Activated naive CD8-positive, alpha-beta T cell treated with anti-CD3 and anti-CD28 coated beads, Interleukin-2, amount 50 U/mL, for 24 hours (primary cell): ENCODE results near the gene FRMD7.
A peak's percentile ranks its signal among the peaks of the same experiment; 100 is the strongest.
"Not testable (repeated sequence)": the region's sequence is repeated elsewhere in the genome, so short reads cannot be mapped to it uniquely, and the experiment has no call there.

Source experiments
- ATAC-seq: fragments of 150-1000 bp; cut with Tn5 transposase; one replicate; pipeline ENCODE4 v1.10.0; 2021
- DNase-seq: peaks from one replicate; pipeline ENCODE4 v3.0.0; 2021
- H3K27ac Mint-ChIP-seq: one replicate; pipeline ENCODE4 v1.8.0; 2021; ENCODE audit warnings: mild to moderate bottlenecking, mixed read lengths
- H3K27me3 Mint-ChIP-seq: one replicate; pipeline ENCODE4 v1.8.0; 2021; ENCODE audit warnings: mixed read lengths
- H3K36me3 Mint-ChIP-seq: one replicate; pipeline ENCODE4 v1.8.0; 2021; ENCODE audit warnings: low read depth, mixed read lengths
- H3K4me1 Mint-ChIP-seq: one replicate; pipeline ENCODE4 v1.8.0; 2021; ENCODE audit warnings: mixed read lengths
- H3K4me3 Mint-ChIP-seq: one replicate; pipeline ENCODE4 v1.8.0; 2021; ENCODE audit warnings: mild to moderate bottlenecking, moderate library complexity, mixed read lengths
- H3K9me3 Mint-ChIP-seq: one replicate; pipeline ENCODE4 v1.8.0; 2021; ENCODE audit warnings: mixed read lengths

Gene FRMD7

DNA sequence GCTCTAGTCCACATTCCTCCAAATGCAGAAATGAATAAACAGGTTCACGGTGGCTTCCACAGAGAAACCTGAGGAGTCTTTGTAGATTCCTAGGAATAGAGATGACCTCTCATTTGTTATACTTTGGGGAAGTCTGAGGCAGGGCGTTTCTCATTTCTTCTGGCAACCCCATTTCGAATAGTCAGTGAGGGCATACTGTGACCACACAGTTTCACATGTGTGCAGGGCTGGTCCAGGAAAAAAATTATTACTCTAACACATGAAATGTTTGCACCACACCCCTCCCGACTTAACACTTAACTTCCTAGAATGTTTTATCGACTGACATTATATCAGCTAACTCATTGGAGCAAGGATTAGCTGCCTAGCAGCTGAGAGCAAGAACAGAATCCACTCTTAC, 12.0 kb downstream of the FRMD7 start:
- Mint-ChIP-seq H3K27me3 (no peaks in the 10 kb centered on the region), H3K36me3 (no peaks in the 10 kb centered on the region), H3K9me3 (no peaks in the 10 kb centered on the region), H3K4me1 (no peaks in the 10 kb centered on the region), H3K27ac (no peak overlapping the region), H3K4me3 (no peak overlapping the region)
- no peak for DNase-seq
- ATAC-seq = no peak

DNA sequence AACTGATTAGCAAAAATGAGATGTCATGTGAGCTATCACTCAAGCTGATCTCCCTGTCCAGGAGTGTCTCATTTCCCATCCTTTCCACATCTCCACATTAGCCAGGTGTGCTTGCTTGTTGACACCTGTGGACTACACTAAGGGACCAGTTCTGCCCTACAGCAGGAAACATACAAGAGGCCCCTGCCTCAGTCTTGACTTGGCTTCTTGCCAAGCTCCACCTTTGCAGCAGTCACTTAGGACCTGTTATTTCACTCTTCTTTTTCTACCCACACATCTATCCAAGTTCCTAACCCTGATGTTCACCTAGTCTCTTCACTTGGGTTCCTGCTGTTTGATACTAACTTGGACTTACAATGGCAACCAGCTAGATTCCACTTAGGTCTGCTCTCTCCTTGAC, 13.2 kb downstream of the FRMD7 start:
- no peak for DNase-seq
- ATAC-seq = no peak
- H3K9me3 Mint-ChIP-seq = no peaks in the 10 kb centered on the region
- H3K27me3 Mint-ChIP-seq = no peaks in the 10 kb centered on the region
- no peaks in the 10 kb centered on the region for H3K36me3 Mint-ChIP-seq
- no peak overlapping the region for H3K4me3 Mint-ChIP-seq
- H3K4me1 Mint-ChIP-seq = no peaks in the 10 kb centered on the region
- no peak overlapping the region for H3K27ac Mint-ChIP-seq

DNA sequence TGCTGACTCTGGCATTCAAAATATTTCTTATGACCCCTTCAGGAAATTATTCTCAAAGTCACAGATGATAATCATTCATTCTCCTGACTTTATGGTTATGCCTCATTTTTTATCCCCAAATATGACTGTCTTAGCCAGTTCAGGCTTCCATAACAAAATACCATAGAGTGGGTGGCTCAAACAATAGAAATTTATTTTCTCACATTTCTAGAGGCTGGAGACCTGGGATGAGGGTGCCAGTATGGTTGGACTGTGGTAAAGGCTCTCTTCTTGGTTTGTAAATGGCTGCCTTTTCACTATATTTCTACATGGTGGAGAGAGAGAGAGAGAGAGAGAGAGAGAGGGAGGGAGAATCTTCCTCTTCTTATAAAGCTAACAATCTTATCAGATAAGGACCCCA, 20.5 kb downstream of the FRMD7 start:
- no peak overlapping the region for H3K4me3 Mint-ChIP-seq
- H3K4me1 Mint-ChIP-seq = no peaks in the 10 kb centered on the region
- DNase-seq = no peak
- no peak overlapping the region for H3K27ac Mint-ChIP-seq
- no peak for ATAC-seq
- H3K27me3 Mint-ChIP-seq = no peaks in the 10 kb centered on the region
- H3K36me3 Mint-ChIP-seq = no peaks in the 10 kb centered on the region
- no peaks in the 10 kb centered on the region for H3K9me3 Mint-ChIP-seq

DNA sequence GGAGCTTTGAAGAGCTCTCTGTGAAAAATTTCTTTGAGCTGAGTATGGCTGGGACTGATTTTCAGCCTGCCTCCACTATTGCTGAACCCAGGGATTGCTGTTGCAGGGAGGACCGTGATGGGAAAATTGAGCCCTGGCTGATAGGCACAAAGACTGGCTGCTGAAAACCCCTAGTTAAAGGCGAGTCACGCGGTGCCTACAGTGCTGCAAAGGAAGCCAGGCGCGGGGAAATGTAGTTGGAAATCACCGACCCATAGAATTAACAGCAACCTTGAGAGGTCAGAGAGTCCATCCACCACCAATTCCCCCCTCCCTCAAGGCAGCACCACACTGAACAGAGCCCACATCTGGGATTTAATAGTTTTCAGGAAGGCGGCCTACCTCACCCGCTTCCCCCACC, 26.0 kb downstream of the FRMD7 start:
- ATAC-seq (no peak), DNase-seq (no peak)
- no peak overlapping the region for H3K27ac Mint-ChIP-seq
- H3K4me1 Mint-ChIP-seq = no peaks in the 10 kb centered on the region
- H3K4me3 Mint-ChIP-seq = no peak overlapping the region
- no peaks in the 10 kb centered on the region for H3K27me3 Mint-ChIP-seq
- H3K9me3 Mint-ChIP-seq = no peaks in the 10 kb centered on the region
- no peaks in the 10 kb centered on the region for H3K36me3 Mint-ChIP-seq

DNA sequence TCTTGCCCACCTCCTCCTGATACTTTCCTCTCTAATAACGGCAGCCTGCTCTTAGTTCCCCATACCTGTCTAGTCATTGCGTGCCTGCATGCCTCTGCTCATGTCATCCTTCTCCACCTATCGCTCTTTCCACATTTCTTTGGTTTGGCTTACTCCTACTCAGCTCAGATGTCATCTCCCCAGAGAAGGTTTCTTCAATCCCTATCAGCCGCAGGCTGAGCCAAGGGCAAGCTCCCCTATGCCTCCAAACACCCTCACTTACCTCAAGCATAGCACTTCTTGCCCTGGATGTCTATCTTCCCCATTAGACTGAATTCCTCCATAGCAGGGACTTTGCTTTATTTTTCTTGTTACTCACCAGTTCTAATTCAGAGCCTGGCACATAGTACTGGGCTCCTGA, 26.6 kb downstream of the FRMD7 start:
- H3K27me3 Mint-ChIP-seq = no peaks in the 10 kb centered on the region
- H3K36me3 Mint-ChIP-seq = no peaks in the 10 kb centered on the region
- ATAC-seq = no peak
- H3K4me3 Mint-ChIP-seq = no peak overlapping the region
- no peak for DNase-seq
- no peak overlapping the region for H3K27ac Mint-ChIP-seq
- H3K9me3 Mint-ChIP-seq = no peaks in the 10 kb centered on the region
- no peaks in the 10 kb centered on the region for H3K4me1 Mint-ChIP-seq

DNA sequence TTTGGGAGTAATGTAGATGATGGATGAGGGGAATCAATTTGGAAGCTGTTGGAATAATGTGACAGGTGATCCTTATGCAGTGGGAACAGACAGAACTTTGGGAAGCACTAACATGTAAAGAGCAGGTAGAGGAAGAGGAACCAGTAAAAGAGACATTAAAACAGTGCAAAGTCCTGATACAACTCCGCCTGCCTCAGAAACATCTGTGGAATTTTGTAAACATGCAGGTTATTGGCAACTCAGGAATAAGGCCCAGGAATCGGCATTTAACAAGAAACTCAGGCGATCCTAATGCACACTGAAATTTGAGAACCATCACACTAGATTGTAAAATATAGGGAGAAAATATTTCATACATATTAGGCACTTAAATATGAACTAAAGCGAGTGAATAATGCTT, 29.1 kb downstream of the FRMD7 start:
- H3K36me3 Mint-ChIP-seq, H3K27me3 Mint-ChIP-seq: not testable (repeated sequence)

DNA sequence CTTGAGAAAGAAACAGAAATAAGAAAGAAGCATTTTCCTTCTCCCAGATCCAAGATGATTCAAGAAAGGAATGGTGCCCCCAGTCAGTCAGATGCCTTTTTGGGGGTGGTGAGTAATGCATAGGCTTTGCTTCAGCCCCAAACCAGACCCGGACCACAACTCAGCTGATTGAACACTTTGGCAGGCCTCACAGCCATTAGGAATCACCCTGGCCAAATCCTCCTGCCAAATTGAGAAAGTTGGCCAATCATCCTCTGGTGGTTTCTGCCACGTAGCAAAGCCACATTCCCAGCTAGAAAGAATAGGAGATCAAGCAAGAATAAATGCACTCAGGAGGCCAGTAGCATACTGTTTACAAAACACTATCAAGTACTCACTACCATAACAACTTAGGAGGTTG, 33.7 kb downstream of the FRMD7 start:
- H3K27ac Mint-ChIP-seq = no peak overlapping the region
- DNase-seq (no peak), ATAC-seq (no peak)
- H3K4me3 Mint-ChIP-seq = no peak overlapping the region
- H3K27me3 Mint-ChIP-seq = no peaks in the 10 kb centered on the region
- H3K9me3 Mint-ChIP-seq = no peaks in the 10 kb centered on the region
- H3K36me3 Mint-ChIP-seq = no peaks in the 10 kb centered on the region
- peaks cover 9% of the 10 kb centered on the region for H3K4me1 Mint-ChIP-seq

More for the DNA sequence above, 29.1 kb downstream of the FRMD7 start:
- not testable (repeated sequence) for H3K4me1 Mint-ChIP-seq, DNase-seq, H3K27ac Mint-ChIP-seq, H3K4me3 Mint-ChIP-seq, H3K9me3 Mint-ChIP-seq, ATAC-seq

DNA sequence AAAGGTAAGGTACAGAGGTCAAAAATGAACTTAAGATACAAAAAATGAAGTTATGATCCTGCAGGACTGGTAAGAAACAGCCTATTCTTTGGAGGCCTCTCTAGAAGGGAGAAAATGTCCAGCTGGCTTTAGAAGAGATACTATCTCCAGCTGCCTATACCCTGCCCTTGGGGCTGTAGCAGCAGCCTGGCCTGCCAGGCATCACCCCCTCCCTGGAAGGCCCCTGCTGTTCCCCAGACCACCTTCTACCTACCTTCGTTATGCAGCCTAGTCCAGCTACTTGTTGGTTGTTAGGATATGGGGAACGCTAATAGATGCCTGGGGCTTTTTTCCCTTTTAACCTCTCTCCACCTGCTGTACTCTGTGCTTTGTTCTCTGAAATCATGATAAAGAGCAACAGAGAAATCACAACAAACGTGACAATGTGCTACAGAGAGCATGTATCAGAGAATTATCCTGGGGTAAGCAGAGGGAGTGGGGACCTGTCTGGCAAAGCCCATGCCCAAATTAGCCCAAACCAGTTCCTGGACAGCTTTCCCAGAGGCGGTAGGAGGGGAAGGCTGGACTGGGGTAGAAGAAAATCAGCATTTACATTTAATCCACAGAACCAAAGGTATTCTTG, 34.5 kb downstream of the FRMD7 start:
- no peak for ATAC-seq
- no peak for DNase-seq
- no peaks in the 10 kb centered on the region for H3K9me3 Mint-ChIP-seq
- no peaks in the 10 kb centered on the region for H3K36me3 Mint-ChIP-seq
- H3K4me1 Mint-ChIP-seq = peaks cover 9% of the 10 kb centered on the region
- no peak overlapping the region for H3K4me3 Mint-ChIP-seq
- no peaks in the 10 kb centered on the region for H3K27me3 Mint-ChIP-seq
- no peak overlapping the region for H3K27ac Mint-ChIP-seq

DNA sequence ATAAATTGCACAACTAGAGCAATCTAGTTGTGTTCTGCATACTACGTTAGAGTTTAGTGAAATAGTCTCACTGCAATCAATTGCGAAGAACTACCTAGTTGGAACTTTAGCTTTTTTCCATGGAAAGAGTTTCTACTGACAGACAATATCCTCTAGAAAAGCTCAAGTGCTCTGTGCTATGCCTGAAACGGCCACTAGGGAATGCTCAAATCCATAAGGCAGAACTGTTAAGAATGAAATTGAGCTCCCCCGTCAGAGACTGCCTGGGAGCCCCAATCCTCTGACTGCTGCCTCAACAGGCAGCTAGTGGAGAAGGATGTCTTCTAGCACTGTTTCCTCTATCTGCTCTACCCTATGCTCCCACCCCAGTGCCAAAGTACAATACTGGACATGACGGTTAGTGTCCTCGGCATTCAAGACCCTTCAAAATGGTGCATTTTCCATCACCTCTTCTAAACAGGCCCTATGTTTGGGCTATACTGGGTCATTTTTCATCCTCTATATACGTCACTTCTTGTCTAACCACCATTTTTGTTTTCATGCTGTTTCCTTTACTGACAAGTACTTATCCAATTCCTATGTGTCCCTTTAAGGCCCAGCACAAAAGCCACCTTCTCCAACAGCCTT, 35.3 kb downstream of the FRMD7 start:
- H3K27ac Mint-ChIP-seq = no peak overlapping the region
- DNase-seq (peak; percentile 41), ATAC-seq (peak; percentile 72)
- no peak overlapping the region for H3K4me3 Mint-ChIP-seq
- no peaks in the 10 kb centered on the region for H3K36me3 Mint-ChIP-seq
- H3K9me3 Mint-ChIP-seq = no peaks in the 10 kb centered on the region
- H3K4me1 Mint-ChIP-seq = peaks cover 9% of the 10 kb centered on the region
- H3K27me3 Mint-ChIP-seq = no peaks in the 10 kb centered on the region

DNA sequence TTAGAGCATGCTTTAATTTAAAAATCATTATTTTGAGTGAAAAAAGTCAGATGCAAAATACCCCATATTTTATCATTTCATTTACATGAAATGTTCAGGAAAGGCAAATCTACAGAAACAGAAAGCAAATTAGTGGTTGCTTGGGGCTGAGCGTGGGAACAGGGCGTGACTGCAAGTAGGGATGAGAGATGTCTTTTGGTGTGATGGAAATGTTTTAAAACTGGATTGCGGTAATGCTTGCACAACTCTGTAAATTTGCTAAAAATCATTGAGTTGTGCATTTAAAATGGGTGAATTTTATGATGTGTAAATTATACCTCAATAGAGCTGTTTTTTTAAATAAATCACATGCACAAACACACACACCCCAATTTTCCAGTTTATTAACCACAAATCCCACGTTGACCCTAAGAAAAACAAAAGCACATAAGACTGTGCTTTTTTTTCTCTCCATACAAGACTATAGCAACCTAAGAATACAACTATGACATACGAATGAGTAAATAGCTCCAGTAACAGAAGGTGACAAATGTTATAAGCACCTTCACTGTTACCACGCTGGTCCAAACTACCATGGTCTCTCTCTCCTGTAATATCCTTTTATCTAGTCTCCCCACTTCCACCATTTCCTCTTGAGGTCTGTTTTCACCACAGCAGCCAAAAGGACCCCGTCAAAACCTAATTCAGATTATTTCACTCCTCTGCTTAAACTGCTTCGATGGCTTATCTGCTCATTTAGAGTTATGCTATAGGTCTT, 37.2 kb downstream of the FRMD7 start:
- Mint-ChIP-seq H3K4me1 (peaks cover 17% of the 10 kb centered on the region), H3K9me3 (no peaks in the 10 kb centered on the region), H3K27ac (no peak overlapping the region), H3K4me3 (no peak overlapping the region), H3K36me3 (no peaks in the 10 kb centered on the region), H3K27me3 (no peaks in the 10 kb centered on the region)
- no peak for ATAC-seq
- no peak for DNase-seq

DNA sequence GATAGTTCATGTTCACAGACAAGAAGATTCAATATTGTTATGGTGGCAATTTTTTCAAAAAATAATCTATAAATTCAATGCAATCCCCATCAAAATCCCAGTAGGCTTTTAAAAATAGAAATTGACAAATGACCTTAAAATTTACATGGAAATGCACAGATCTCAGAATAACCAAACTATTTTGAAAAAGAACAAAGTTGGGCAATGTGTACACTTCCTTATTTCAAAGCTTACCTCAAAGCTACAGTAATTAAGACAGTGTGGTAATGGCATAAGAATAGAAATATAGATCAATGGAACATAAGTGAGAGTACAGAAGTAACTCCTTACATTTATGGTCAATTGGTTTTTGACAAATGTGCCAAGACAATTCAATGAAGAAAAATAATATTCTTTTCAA, 39.0 kb downstream of the FRMD7 start:
- DNase-seq (no peak), ATAC-seq (no peak)
- Mint-ChIP-seq H3K9me3 (no peaks in the 10 kb centered on the region), H3K36me3 (no peaks in the 10 kb centered on the region), H3K4me1 (peaks cover 17% of the 10 kb centered on the region), H3K4me3 (no peak overlapping the region), H3K27me3 (no peaks in the 10 kb centered on the region), H3K27ac (no peak overlapping the region)

DNA sequence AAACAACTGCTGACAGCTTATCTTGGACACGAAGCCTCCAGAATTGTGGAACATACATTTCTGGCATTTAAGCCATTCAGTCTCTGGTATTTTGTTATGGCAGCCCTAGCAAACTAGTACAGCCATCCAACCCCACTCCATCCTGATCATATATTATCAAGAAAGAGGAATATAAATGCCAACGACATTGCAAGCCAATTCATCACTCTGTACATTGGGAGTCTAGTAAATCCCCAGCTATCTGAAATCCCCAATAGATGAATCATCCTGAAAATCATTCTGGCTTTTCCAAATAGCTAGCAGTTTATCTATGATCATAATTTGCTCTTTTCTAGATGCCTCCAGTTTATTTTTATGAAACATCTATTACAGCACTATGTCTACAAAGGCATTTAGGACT, 41.1 kb downstream of the FRMD7 start:
- Mint-ChIP-seq H3K9me3 (no peaks in the 10 kb centered on the region), H3K27me3 (no peaks in the 10 kb centered on the region), H3K4me1 (peaks cover 14% of the 10 kb centered on the region), H3K27ac (no peak overlapping the region), H3K36me3 (no peaks in the 10 kb centered on the region), H3K4me3 (no peak overlapping the region)
- DNase-seq (no peak), ATAC-seq (no peak)

DNA sequence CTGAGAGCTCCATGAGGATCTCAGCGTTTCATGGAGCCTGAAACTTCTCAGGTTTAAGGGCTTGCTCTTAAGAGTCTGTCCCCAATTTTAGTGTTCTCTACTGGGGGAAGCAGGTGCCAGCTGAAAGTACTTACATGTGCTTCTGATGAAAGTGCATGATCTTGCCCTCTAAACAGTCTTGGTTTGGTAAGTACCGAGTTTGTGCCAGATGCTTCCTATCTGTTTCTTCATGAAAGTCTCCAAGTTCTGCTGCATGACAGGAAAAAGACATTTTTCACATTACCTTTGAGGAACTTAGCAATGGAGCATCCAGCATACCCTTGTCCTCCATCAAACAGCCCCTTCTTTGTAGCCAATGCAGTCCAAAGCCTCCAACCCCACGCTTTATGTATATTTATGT, 42.0 kb downstream of the FRMD7 start:
- ATAC-seq = no peak
- H3K36me3 Mint-ChIP-seq = no peaks in the 10 kb centered on the region
- peaks cover 13% of the 10 kb centered on the region for H3K4me1 Mint-ChIP-seq
- no peaks in the 10 kb centered on the region for H3K27me3 Mint-ChIP-seq
- H3K4me3 Mint-ChIP-seq = no peak overlapping the region
- no peak overlapping the region for H3K27ac Mint-ChIP-seq
- DNase-seq = no peak
- H3K9me3 Mint-ChIP-seq = no peaks in the 10 kb centered on the region

DNA sequence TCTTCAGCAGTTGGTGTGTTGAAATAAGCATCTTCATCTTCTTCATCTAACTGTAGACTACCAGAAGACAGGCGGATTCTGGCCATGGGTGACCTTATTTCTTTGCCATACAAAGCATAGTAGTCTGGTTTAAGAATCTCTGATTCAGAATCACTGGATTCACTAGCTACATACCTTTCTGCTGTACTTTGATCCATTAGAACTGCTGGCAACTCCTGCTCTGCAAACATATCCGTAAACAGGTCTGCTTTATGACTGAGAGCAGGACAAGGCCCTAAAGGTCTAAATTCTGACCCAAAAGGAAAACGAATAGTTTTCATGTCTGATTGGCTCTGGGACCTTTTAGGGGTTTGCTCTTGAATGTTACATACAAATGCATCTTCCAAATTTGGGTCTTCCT, 49.9 kb downstream of the FRMD7 start:
- H3K27me3 Mint-ChIP-seq = no peaks in the 10 kb centered on the region
- H3K36me3 Mint-ChIP-seq = peaks cover 3% of the 10 kb centered on the region
- DNase-seq = no peak
- H3K27ac Mint-ChIP-seq = no peak overlapping the region
- H3K4me1 Mint-ChIP-seq = no peaks in the 10 kb centered on the region
- no peak overlapping the region for H3K4me3 Mint-ChIP-seq
- no peaks in the 10 kb centered on the region for H3K9me3 Mint-ChIP-seq
- ATAC-seq = no peak

DNA sequence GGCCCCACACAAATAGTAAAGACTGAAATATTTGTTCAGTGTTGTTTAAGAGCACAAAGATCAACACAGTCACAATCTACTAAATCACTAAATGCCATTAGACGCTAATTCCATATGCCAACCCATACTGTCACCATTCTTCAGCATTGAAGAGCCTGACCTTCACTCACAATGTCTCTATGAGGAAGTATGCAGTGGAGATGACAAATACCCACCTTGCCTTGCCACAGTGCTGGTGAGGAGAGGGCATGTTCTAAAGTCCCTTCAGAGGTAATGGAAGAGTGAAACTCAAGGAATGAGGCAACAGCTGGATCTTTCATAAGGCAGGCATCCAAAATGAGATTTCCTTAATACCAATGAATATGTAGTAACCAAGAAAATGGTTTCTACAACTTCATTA, 50.4 kb downstream of the FRMD7 start:
- peaks cover 5% of the 10 kb centered on the region for H3K36me3 Mint-ChIP-seq
- H3K27ac Mint-ChIP-seq = no peak overlapping the region
- H3K27me3 Mint-ChIP-seq = no peaks in the 10 kb centered on the region
- no peaks in the 10 kb centered on the region for H3K9me3 Mint-ChIP-seq
- H3K4me1 Mint-ChIP-seq = no peaks in the 10 kb centered on the region
- DNase-seq = no peak
- ATAC-seq = no peak
- H3K4me3 Mint-ChIP-seq = no peak overlapping the region
